H1 (cell line): ENCODE measurements around the gene FLRT1. TPM values are rescaled to one million over a fixed set of nuclear protein-coding genes. Genes with fewer than 3 reads are reported as not detected.

Experiments used
- CTCF ChIA-PET: fragments of 300-600 bp; sonication (Branson Sonifier 250); formaldehyde crosslinking; loops from one replicate; lab custom pipeline; 2021; ENCODE audit not compliant: partially characterized antibody; lab: Charles Lee
- POLR2A ChIA-PET: fragments of 300-600 bp; sonication (Branson Sonifier 250); formaldehyde crosslinking; loops from one replicate; lab custom pipeline; 2021; ENCODE audit warnings: inconsistent platforms; ENCODE audit not compliant: partially characterized antibody; lab: Charles Lee
- DNase-seq, 2 experiments: peaks; one replicate each; pipeline versions ENCODE4 v3.0.0 to v3.0.0-alpha.2; 2010 to 2022; ENCODE audit warnings: low spot score in 2 of 2, low read depth in 1 of 2, mixed read lengths in 1 of 2
- FAIRE-seq: peaks from 2 replicates; lab custom pipeline; 2011; peaks lifted over from hg19 to GRCh38; lab: Jason Lieb, UNC
- H2AFZ ChIP-seq: 2 replicates; pipeline ENCODE4 v1.8.1; 2012; ENCODE audit warnings: low read length, inconsistent platforms
- H2AK5ac ChIP-seq: 2 replicates; pipeline ENCODE4 v1.6.1; 2013; ENCODE audit warnings: low read depth, low read length
- H2BK120ac ChIP-seq: replicated peaks from 2 replicates; pipeline ENCODE3; 2013; ENCODE audit warnings: low read depth, low read length, inconsistent platforms
- H2BK12ac ChIP-seq: 2 replicates; pipeline ENCODE4 v1.6.1; 2013; ENCODE audit warnings: low read depth, low read length
- H2BK15ac ChIP-seq: 2 replicates; pipeline ENCODE4 v1.6.1; 2013; ENCODE audit warnings: low read length
- H2BK20ac ChIP-seq: 2 replicates; pipeline ENCODE4 v1.6.1; 2013; ENCODE audit warnings: low read length
- H2BK5ac ChIP-seq: 2 replicates; pipeline ENCODE4 v1.6.1; 2013; ENCODE audit warnings: low read depth, low read length
- H3K14ac ChIP-seq: 2 replicates; pipeline ENCODE4 v1.6.1; 2013; ENCODE audit warnings: inconsistent platforms; ENCODE audit not compliant: insufficient read length
- H3K18ac ChIP-seq: 2 replicates; pipeline ENCODE4 v1.6.1; 2013; ENCODE audit warnings: low read length; ENCODE audit errors: extremely low read depth
- H3K23ac ChIP-seq: 2 replicates; pipeline ENCODE4 v1.6.1; 2013; ENCODE audit warnings: inconsistent platforms; ENCODE audit not compliant: insufficient read length
- H3K23me2 ChIP-seq: 2 replicates; pipeline ENCODE4 v1.6.1; 2013; ENCODE audit warnings: low read depth, low read length
- H3K27ac ChIP-seq: 2 replicates; pipeline ENCODE4 v1.6.1; 2011; ENCODE audit warnings: low read depth, low read length, inconsistent platforms
- H3K27me3 ChIP-seq, 4 experiments: replicated peaks in 1 of 4; 1 replicate in 1 of 4; 2 replicates in 3 of 4; pipeline versions ENCODE4 v1.6.1 to v1.8.1; 2011 to 2013; ENCODE audit warnings: low read length in 3 of 4, mild to moderate bottlenecking in 3 of 4, inconsistent platforms in 2 of 4, mixed read lengths in 2 of 4, moderate library complexity in 1 of 4; ENCODE audit not compliant: control insufficient read depth in 3 of 4, insufficient read depth in 3 of 4; ENCODE audit errors: extremely low read depth in 1 of 4
- H3K36me3 ChIP-seq, 4 experiments: 2 replicates each; pipeline versions ENCODE4 v1.6.1 to v1.8.1; 2011 to 2013; ENCODE audit warnings: mild to moderate bottlenecking in 4 of 4, low read length in 3 of 4, moderate library complexity in 2 of 4, control low read depth in 1 of 4, inconsistent platforms in 1 of 4; ENCODE audit not compliant: insufficient read depth in 4 of 4, control insufficient read depth in 2 of 4
- H3K4ac ChIP-seq: replicated peaks from 2 replicates; pipeline ENCODE3; 2013; ENCODE audit warnings: low read length, low read depth, mixed read lengths, inconsistent platforms; ENCODE audit not compliant: insufficient read length
- H3K4me1 ChIP-seq, 4 experiments: replicated peaks in 1 of 4; 1 replicate in 1 of 4; 2 replicates in 3 of 4; pipeline versions ENCODE4 v1.6.1 to v1.8.1; 2011 to 2013; ENCODE audit warnings: low read length in 3 of 4, inconsistent platforms in 2 of 4, mixed read lengths in 1 of 4; ENCODE audit not compliant: insufficient read depth in 4 of 4, control insufficient read depth in 3 of 4
- H3K4me2 ChIP-seq, 2 experiments: 2 replicates each; pipeline versions ENCODE4 v1.6.1 to v1.8.1; 2011 to 2013; ENCODE audit warnings: low read depth in 2 of 2, low read length in 2 of 2, control low read depth in 1 of 2, inconsistent platforms in 1 of 2, mild to moderate bottlenecking in 1 of 2; ENCODE audit not compliant: insufficient read depth in 1 of 2
- H3K4me3 ChIP-seq, 4 experiments: fragments of 200-600, 300-600 bp in 1 of 4; sonication (generic), shearing (Covaris generic), sonication (Bioruptor Twin) in 1 of 4; 2 replicates each; pipeline versions ENCODE4 v1.5.1 to v1.8.1; 2011 to 2016; ENCODE audit warnings: low read length in 4 of 4, low read depth in 3 of 4, control low read depth in 2 of 4, inconsistent platforms in 2 of 4, mild to moderate bottlenecking in 2 of 4, mixed read lengths in 1 of 4, moderate library complexity in 1 of 4; ENCODE audit not compliant: insufficient read depth in 2 of 4; ENCODE audit errors: extremely low read depth in 1 of 4
- H3K56ac ChIP-seq: replicated peaks from 2 replicates; pipeline ENCODE3; 2013; ENCODE audit warnings: low read depth, mild to moderate bottlenecking, mixed read lengths, low read length, inconsistent platforms; ENCODE audit not compliant: insufficient read length
- H3K79me1 ChIP-seq: 2 replicates; pipeline ENCODE4 v1.6.1; 2013; ENCODE audit warnings: low read depth, low read length, control low read depth
- H3K79me2 ChIP-seq, 2 experiments: 2 replicates each; pipeline versions ENCODE4 v1.6.1 to v1.8.1; 2012 to 2013; ENCODE audit warnings: low read length in 2 of 2, mild to moderate bottlenecking in 2 of 2, inconsistent platforms in 1 of 2; ENCODE audit not compliant: insufficient read depth in 2 of 2, control insufficient read depth in 1 of 2
- H3K9ac ChIP-seq, 4 experiments: replicated peaks in 1 of 4; 1 replicate in 1 of 4; 2 replicates in 3 of 4; pipeline versions ENCODE4 v1.6.1 to v1.8.1; 2011 to 2013; ENCODE audit warnings: low read depth in 3 of 4, low read length in 3 of 4, control low read depth in 2 of 4, mild to moderate bottlenecking in 2 of 4, moderate library complexity in 2 of 4, inconsistent platforms in 1 of 4; ENCODE audit errors: extremely low read depth in 1 of 4
- H3K9me3 ChIP-seq, 2 experiments: 2 replicates each; pipeline versions ENCODE4 v1.6.1 to v1.8.1; 2012 to 2013; ENCODE audit warnings: mild to moderate bottlenecking in 2 of 2, moderate library complexity in 2 of 2, control low read depth in 1 of 2, inconsistent platforms in 1 of 2, low read depth in 1 of 2, low read length in 1 of 2, mixed read lengths in 1 of 2; ENCODE audit not compliant: insufficient read depth in 2 of 2
- H4K20me1 ChIP-seq, 2 experiments: replicated peaks in 1 of 2; 2 replicates each; pipeline versions ENCODE3 to v1.8.1; 2011 to 2013; ENCODE audit warnings: inconsistent platforms in 2 of 2, low read length in 2 of 2, mild to moderate bottlenecking in 1 of 2; ENCODE audit not compliant: insufficient read depth in 2 of 2, control insufficient read depth in 1 of 2
- H4K5ac ChIP-seq: 2 replicates; pipeline ENCODE4 v1.6.1; 2013; ENCODE audit warnings: low read length, low read depth, mixed read lengths, inconsistent platforms; ENCODE audit not compliant: insufficient read length
- H4K8ac ChIP-seq: 2 replicates; pipeline ENCODE4 v1.8.0; 2013; ENCODE audit warnings: mild to moderate bottlenecking, moderate library complexity, low read length, inconsistent platforms; ENCODE audit not compliant: insufficient read depth; ENCODE audit errors: extremely low read depth
- H4K91ac ChIP-seq: replicated peaks from 2 replicates; pipeline ENCODE3; 2013; ENCODE audit warnings: low read length, mixed read lengths, inconsistent platforms; ENCODE audit not compliant: insufficient read length
- ZNF274 ChIP-seq: IDR thresholded peaks from 2 replicates; pipeline ENCODE4 v1.7.0; 2012; ENCODE audit warnings: low read length, borderline replicate concordance; ENCODE audit errors: extremely low read depth
- WGBS, 2 experiments: shearing (Covaris generic) in 1 of 2; methylation state at CpG; one replicate each; pipeline versions ENCODE4 v1.1.6 to v1.1.7; 2013 to 2015; ENCODE audit warnings: low lambda C conversion rate in 2 of 2, mixed read lengths in 2 of 2, inconsistent platforms in 1 of 2, low coverage in 1 of 2, missing lambda C conversion rate in 1 of 2; ENCODE audit not compliant: insufficient replicate concordance in 2 of 2, insufficient coverage in 1 of 2, insufficient read length in 1 of 2; ENCODE audit errors: extremely low coverage in 1 of 2, missing lambda C conversion rate in 1 of 2; 5-methylcytosine and 5-hydroxymethylcytosine counted together
- polyA plus RNA-seq, 7 experiments: library from polyadenylated mRNA; depleted of rRNA in 3 of 7; stranded (reverse) in 5 of 7; unstranded in 2 of 7; fragments of >200 nt in 5 of 7; fragments of 200-250 nt in 2 of 7; gene quantifications; 1 replicate in 5 of 7; 2 replicates in 1 of 7; 4 replicates in 1 of 7; pipeline versions ENCODE4 v1.2.1 to v1.2.3, GENCODE V29; 2011 to 2013; ENCODE audit warnings: missing spikeins in 2 of 7, mixed read lengths in 2 of 7
- total RNA-seq: library from RNA; stranded (reverse); fragmentation: NEBNext Ultra II Directional; extraction: Animal tissue kit (Norgen Biotek cat#: 25700); gene quantifications from 2 replicates; pipeline ENCODE4 v1.2.1, GENCODE V29; 2021

The FLRT1 gene
- total and polyA plus RNA-seq, 2 of the 8 experiments (the other 6 are each of a cell fraction or from before 2014, with no cell fraction given): 0.14 to 0.28 TPM

DNA sequence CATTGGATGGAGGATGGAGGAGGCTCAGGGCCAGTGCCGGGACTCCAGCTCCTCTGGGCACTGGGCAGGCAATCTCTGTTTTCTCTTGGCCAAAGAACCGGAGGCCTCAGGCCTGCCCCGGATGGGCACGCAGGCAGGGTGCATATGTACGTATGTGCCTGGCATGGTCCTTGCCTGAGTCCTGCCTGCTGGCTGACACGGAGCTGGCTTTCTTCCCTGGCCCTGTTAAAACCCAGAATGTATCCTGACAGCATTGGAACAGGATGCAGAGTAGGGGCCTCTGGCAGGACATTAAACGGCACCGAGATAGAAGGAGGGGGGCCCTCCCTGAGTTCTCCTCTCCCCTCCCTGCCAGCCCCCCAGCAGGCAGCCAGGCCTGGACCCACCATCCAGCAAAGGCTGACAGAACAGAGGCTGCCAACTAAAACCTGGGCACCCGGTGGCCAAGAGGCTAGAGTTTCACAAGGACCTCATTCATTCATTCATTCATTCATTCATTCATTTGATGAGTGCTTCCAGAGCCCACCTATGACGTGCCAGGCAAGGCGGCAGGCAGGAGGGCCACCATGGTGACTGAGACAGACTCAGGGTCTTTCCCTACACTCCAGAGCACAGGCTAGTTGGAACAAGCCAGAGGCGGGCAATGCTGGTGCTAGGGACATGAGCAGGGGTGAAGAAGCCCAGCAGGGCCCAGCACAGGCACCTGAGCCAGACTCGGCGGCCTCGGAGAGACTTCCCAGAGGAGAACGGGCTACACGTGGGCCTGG is 28.8 kb downstream of the FLRT1 start:
- no peak overlapping the region; the same call in 1 of the 2 replicates for H2BK12ac ChIP-seq
- H3K18ac ChIP-seq: no peak overlapping the region
- H3K36me3 ChIP-seq: no peaks in the 10 kb centered on the region
- H3K4ac ChIP-seq: no peak overlapping the region
- 0 out of 2 replicates have a peak, but pooled peaks cover 2% of the 10 kb centered on the region for H3K79me1 ChIP-seq
- FAIRE-seq (no peak), DNase-seq (no peak)
- no peak overlapping the region for H3K4me3 ChIP-seq
- 92% methylated on average over 17 of the region's 17 CpGs; no CpG with 5 or more reads in 1 of the 2 experiments for WGBS, 2 experiments
- TF ChIP-seq ZNF274: no peak
- no peak overlapping the region for H3K4me2 ChIP-seq
- no peak overlapping the region for H2AFZ ChIP-seq
- H4K5ac ChIP-seq: no peak overlapping the region
- H3K79me2 ChIP-seq: no peaks in the 10 kb centered on the region
- H3K23me2 ChIP-seq: peaks cover 4% of the 10 kb centered on the region
- H2AK5ac ChIP-seq: no peak overlapping the region
- no peaks in the 10 kb centered on the region for H3K9me3 ChIP-seq
- ChIA-PET CTCF (interaction anchor here (0.7 to 5.7 kb wide), 4 partner anchors 23 to 64 kb away, joined by 3 to 22 read pairs (median 6); no protein-coding TSS in a partner anchor), POLR2A (interaction anchor here (0.8 to 1.2 kb wide), 2 partner anchors 12 kb away, joined by 3 to 4 read pairs; no protein-coding TSS in a partner anchor)
- H3K27me3 ChIP-seq: peaks cover 6 to 70% (median 56%) of the 10 kb centered on the region in 4 experiments
- no peak overlapping the region for H3K14ac ChIP-seq
- H3K56ac ChIP-seq: no peak overlapping the region
- no peak overlapping the region for H2BK5ac ChIP-seq
- no peak overlapping the region for H2BK20ac ChIP-seq
- no peak overlapping the region for H3K23ac ChIP-seq
- H3K27ac ChIP-seq: no peak overlapping the region
- no peak overlapping the region for H3K9ac ChIP-seq
- H3K4me1 ChIP-seq: peaks cover 0 to 15% (median 10%) of the 10 kb centered on the region in 4 experiments; a peak in 6 of 7 replicates
- H2BK120ac ChIP-seq: no peak overlapping the region
- peaks cover 9 to 23% of the 10 kb centered on the region in 2 experiments for H4K20me1 ChIP-seq
- no peak overlapping the region for H4K91ac ChIP-seq
- no peak overlapping the region for H2BK15ac ChIP-seq
- no peak overlapping the region for H4K8ac ChIP-seq
